Mesendoderm (in vitro differentiated cells): ENCODE measurements around the gene PHKG2.

Source experiments
- DNase-seq: peaks from one replicate; pipeline ENCODE4 v3.0.0; 2013
- H2AK5ac ChIP-seq: 2 replicates; pipeline ENCODE4 v1.6.1; 2013; ENCODE audit warnings: low read length, inconsistent platforms
- H2BK120ac ChIP-seq: 2 replicates; pipeline ENCODE4 v1.6.1; 2013; ENCODE audit warnings: low read depth, mild to moderate bottlenecking, low read length, moderate library complexity, mixed read lengths
- H2BK15ac ChIP-seq: replicated peaks from 2 replicates; pipeline ENCODE4 v1.6.1; 2013; ENCODE audit warnings: low read depth, mild to moderate bottlenecking, moderate library complexity
- H2BK5ac ChIP-seq: 2 replicates; pipeline ENCODE4 v1.6.1; 2013; ENCODE audit warnings: low read length, inconsistent platforms
- H3K18ac ChIP-seq: 2 replicates; pipeline ENCODE4 v1.6.1; 2013; ENCODE audit warnings: mild to moderate bottlenecking, low read length, mixed read lengths
- H3K23ac ChIP-seq: one replicate; pipeline ENCODE4 v1.6.1; 2013; ENCODE audit warnings: low read length
- H3K27ac ChIP-seq: 2 replicates; pipeline ENCODE4 v1.5.1; 2013; ENCODE audit warnings: low read depth, mild to moderate bottlenecking, inconsistent platforms, low read length, moderate library complexity
- H3K27me3 ChIP-seq: 2 replicates; pipeline ENCODE4 v1.6.1; 2013; ENCODE audit warnings: low read length, control low read depth, mild to moderate bottlenecking, inconsistent platforms; ENCODE audit not compliant: insufficient read depth, poor library complexity
- H3K36me3 ChIP-seq: 2 replicates; pipeline ENCODE4 v1.6.1; 2013; ENCODE audit warnings: low read length, inconsistent platforms; ENCODE audit not compliant: control insufficient read depth, insufficient read depth
- H3K4ac ChIP-seq: one replicate; pipeline ENCODE4 v1.6.1; 2013; ENCODE audit warnings: low read depth, mild to moderate bottlenecking, low read length, moderate library complexity
- H3K4me1 ChIP-seq: 2 replicates; pipeline ENCODE4 v1.6.1; 2013; ENCODE audit warnings: low read depth, low read length, inconsistent platforms; ENCODE audit not compliant: control insufficient read depth
- H3K4me2 ChIP-seq: 2 replicates; pipeline ENCODE4 v1.6.1; 2013; ENCODE audit warnings: low read length
- H3K4me3 ChIP-seq: 2 replicates; pipeline ENCODE4 v1.5.1; 2013; ENCODE audit warnings: mild to moderate bottlenecking, low read length
- H3K56ac ChIP-seq: one replicate; pipeline ENCODE4 v1.6.1; 2013; ENCODE audit warnings: low read length
- H3K79me1 ChIP-seq: 2 replicates; pipeline ENCODE4 v1.6.1; 2013; ENCODE audit warnings: low read length, inconsistent platforms
- H3K79me2 ChIP-seq: 2 replicates; pipeline ENCODE4 v1.6.1; 2013; ENCODE audit warnings: mild to moderate bottlenecking, low read length; ENCODE audit not compliant: control insufficient read depth, insufficient read depth
- H3K9ac ChIP-seq: 2 replicates; pipeline ENCODE4 v1.6.1; 2013; ENCODE audit warnings: low read length, inconsistent platforms
- H4K5ac ChIP-seq: one replicate; pipeline ENCODE4 v1.6.1; 2013; ENCODE audit warnings: low read length
- H4K8ac ChIP-seq: one replicate; pipeline ENCODE4 v1.6.1; 2013; ENCODE audit warnings: low read depth, mild to moderate bottlenecking, control low read depth, low read length, moderate library complexity
- WGBS: extraction: QIAGEN DNeasy Blood & Tissue Kit; methylation state at CpG from one replicate; pipeline ENCODE4 v1.1.7; 2013; ENCODE audit warnings: low lambda C conversion rate, missing lambda C conversion rate; ENCODE audit not compliant: insufficient coverage; ENCODE audit errors: extremely low coverage; 5-methylcytosine and 5-hydroxymethylcytosine counted together

Gene PHKG2

DNA sequence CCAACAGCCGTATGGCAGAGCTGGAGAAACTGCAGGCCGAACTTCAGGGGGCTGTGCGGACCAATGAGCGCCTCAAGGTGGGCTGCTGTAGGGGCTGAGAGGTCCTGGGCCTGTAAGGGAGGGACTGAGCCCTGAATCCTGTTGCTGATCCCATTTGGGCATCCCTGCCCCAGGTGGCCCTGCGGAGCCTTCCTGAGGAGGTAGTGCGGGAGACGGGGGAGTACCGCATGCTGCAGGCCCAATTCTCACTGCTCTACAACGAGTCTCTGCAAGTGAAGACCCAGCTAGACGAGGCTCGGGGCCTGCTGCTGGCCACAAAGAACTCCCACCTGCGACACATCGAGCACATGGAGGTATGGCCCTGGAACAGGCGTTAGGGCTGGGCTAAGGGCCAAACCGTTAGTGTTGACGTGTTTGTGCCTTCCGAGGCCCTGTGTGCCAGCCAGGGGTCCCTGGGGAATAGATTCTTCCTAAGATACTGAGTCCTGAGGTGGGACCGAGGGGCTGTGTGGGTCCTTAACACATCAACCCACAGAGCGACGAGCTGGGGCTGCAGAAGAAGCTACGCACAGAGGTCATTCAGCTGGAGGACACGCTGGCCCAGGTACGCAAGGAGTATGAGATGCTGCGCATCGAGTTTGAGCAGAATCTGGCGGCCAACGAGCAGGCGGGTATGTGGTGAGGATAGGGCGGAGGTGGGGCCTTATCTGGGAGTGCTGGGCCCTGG is 18.1 kb downstream of the PHKG2 start:
- no peak overlapping the region for H3K4me3 ChIP-seq
- no CpG with 5 or more reads among the region's 29 CpGs for WGBS
- no peak overlapping the region for H3K56ac ChIP-seq
- H2BK15ac ChIP-seq: no peak overlapping the region
- H3K9ac ChIP-seq: no peak overlapping the region
- no peak for DNase-seq
- no peak overlapping the region for H2BK120ac ChIP-seq
- no peak overlapping the region for H2AK5ac ChIP-seq
- no peak overlapping the region for H3K23ac ChIP-seq
- H2BK5ac ChIP-seq: no peak overlapping the region
- no peak overlapping the region for H4K8ac ChIP-seq
- no peak overlapping the region for H3K27ac ChIP-seq
- no peak overlapping the region for H3K18ac ChIP-seq
- peaks cover 27% of the 10 kb centered on the region for H3K36me3 ChIP-seq
- peaks cover 15% of the 10 kb centered on the region for H3K79me2 ChIP-seq
- peaks cover 16% of the 10 kb centered on the region for H3K79me1 ChIP-seq
- no peak overlapping the region for H3K4me2 ChIP-seq
- no peak overlapping the region for H4K5ac ChIP-seq
- H3K27me3 ChIP-seq: no peaks in the 10 kb centered on the region
- no peaks in the 10 kb centered on the region for H3K4me1 ChIP-seq
- no peak overlapping the region for H3K4ac ChIP-seq

DNA sequence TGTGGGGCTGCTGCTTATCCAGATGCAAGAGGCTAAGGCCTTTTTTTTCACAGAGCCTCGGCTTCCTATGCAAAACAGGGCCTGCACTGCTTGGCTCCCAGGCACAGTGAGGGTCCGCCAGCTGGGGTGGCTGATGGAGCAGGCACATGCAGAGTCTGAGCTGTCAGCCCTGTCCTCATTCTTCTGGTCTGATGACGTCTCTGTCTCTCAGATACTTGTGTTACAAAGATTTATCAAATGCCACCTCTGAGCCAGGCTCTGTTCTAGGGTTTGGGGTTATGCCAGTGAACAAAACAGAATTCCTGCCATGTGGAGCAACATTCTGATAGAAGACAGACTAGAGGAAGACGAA is 18.7 kb downstream of the PHKG2 start:
- WGBS: no CpG with 5 or more reads among the region's 4 CpGs
- H3K4me2 ChIP-seq: no peak overlapping the region
- no peak overlapping the region for H2AK5ac ChIP-seq
- no peak for DNase-seq
- no peak overlapping the region for H2BK120ac ChIP-seq
- no peak overlapping the region for H2BK15ac ChIP-seq
- no peak overlapping the region for H3K4ac ChIP-seq
- no peaks in the 10 kb centered on the region for H3K4me1 ChIP-seq
- no peak overlapping the region for H4K8ac ChIP-seq
- H3K27me3 ChIP-seq: no peaks in the 10 kb centered on the region
- no peak overlapping the region for H4K5ac ChIP-seq
- no peak overlapping the region for H3K9ac ChIP-seq
- H3K79me1 ChIP-seq: peaks cover 16% of the 10 kb centered on the region
- H2BK5ac ChIP-seq: no peak overlapping the region
- no peak overlapping the region for H3K23ac ChIP-seq
- no peak overlapping the region for H3K4me3 ChIP-seq
- H3K36me3 ChIP-seq: peaks cover 28% of the 10 kb centered on the region
- peaks cover 15% of the 10 kb centered on the region for H3K79me2 ChIP-seq
- H3K18ac ChIP-seq: no peak overlapping the region
- no peak overlapping the region for H3K56ac ChIP-seq
- H3K27ac ChIP-seq: no peak overlapping the region

GRCh38 chr16:30767767-30768465 is 19.7 kb downstream of the PHKG2 start:
- H3K4ac ChIP-seq: no peak overlapping the region
- no peak overlapping the region for H2BK15ac ChIP-seq
- peaks cover 10% of the 10 kb centered on the region for H3K79me2 ChIP-seq
- no peak overlapping the region for H4K5ac ChIP-seq
- no peak overlapping the region for H2AK5ac ChIP-seq
- WGBS: no CpG with 5 or more reads among the region's 18 CpGs
- H3K4me3 ChIP-seq: no peak overlapping the region
- H3K23ac ChIP-seq: no peak overlapping the region
- H3K9ac ChIP-seq: no peak overlapping the region
- H3K36me3 ChIP-seq: peaks cover 33% of the 10 kb centered on the region
- no peak overlapping the region for H2BK120ac ChIP-seq
- H2BK5ac ChIP-seq: no peak overlapping the region
- no peak overlapping the region for H4K8ac ChIP-seq
- H3K27me3 ChIP-seq: no peaks in the 10 kb centered on the region
- H3K18ac ChIP-seq: no peak overlapping the region
- no peak overlapping the region for H3K4me2 ChIP-seq
- H3K79me1 ChIP-seq: peaks cover 11% of the 10 kb centered on the region
- H3K27ac ChIP-seq: no peak overlapping the region
- no peaks in the 10 kb centered on the region for H3K4me1 ChIP-seq
- DNase-seq: no peak
- H3K56ac ChIP-seq: no peak overlapping the region

- H3K56ac ChIP-seq: no peak overlapping the region
- H2BK15ac ChIP-seq: no peak overlapping the region
- H4K5ac ChIP-seq: no peak overlapping the region
- peaks cover 11% of the 10 kb centered on the region for H3K79me1 ChIP-seq
- no peak for DNase-seq
- H3K9ac ChIP-seq: no peak overlapping the region
- no peak overlapping the region for H2AK5ac ChIP-seq
- H3K23ac ChIP-seq: no peak overlapping the region
- H3K4me2 ChIP-seq: no peak overlapping the region
- no peaks in the 10 kb centered on the region for H3K27me3 ChIP-seq
- no peaks in the 10 kb centered on the region for H3K4me1 ChIP-seq
- H3K4ac ChIP-seq: no peak overlapping the region
- no peak overlapping the region for H2BK120ac ChIP-seq
- H2BK5ac ChIP-seq: no peak overlapping the region
- H3K18ac ChIP-seq: no peak overlapping the region
- H3K27ac ChIP-seq: no peak overlapping the region
- no CpG with 5 or more reads among the region's 23 CpGs for WGBS
- no peak overlapping the region for H4K8ac ChIP-seq
- H3K79me2 ChIP-seq: peaks cover 5% of the 10 kb centered on the region
- H3K4me3 ChIP-seq: no peak overlapping the region
- H3K36me3 ChIP-seq: peaks cover 35% of the 10 kb centered on the region
These were observed 20.5 kb downstream of the PHKG2 start for GRCh38 chr16:30768583-30769181.

DNA sequence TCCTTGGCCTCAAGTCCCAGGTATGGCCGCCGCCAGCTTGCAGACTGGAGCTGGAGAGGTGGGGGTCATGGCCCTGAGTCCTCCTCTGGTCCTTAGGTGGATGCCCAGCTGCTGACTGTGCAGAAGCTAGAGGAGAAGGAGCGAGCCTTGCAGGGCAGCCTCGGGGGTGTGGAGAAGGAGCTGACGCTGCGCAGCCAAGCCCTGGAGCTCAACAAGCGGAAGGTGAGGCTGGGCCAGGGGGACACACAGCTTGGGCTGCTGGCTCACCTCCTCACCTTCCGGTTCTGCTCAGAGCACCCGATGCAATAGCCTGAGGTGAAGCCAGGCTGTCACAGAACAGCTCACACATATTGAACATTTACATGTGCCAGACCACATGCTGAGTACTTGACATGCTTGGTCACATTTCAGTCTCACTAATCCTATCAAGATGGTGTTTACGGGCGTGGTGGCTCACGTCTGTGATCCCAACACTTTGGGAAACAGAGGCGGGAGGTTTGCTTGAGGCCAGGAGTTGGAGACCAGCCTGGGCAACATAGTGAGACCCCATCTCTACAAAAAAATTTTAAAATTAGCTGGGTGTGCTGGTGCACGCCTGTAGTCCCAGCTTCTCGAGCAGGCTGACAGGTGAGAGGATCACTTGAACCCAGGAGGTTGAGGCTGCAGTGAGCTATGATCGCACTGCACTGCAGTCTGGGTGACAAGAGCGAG is 21.3 kb downstream of the PHKG2 start:
- H3K4me1 ChIP-seq: no peaks in the 10 kb centered on the region
- no CpG with 5 or more reads among the region's 17 CpGs for WGBS
- H3K18ac ChIP-seq: no peak overlapping the region
- no peak overlapping the region for H4K8ac ChIP-seq
- H4K5ac ChIP-seq: no peak overlapping the region
- no peak overlapping the region for H3K4me3 ChIP-seq
- no peak overlapping the region for H3K27ac ChIP-seq
- no peak overlapping the region for H3K4ac ChIP-seq
- H3K56ac ChIP-seq: no peak overlapping the region
- no peaks in the 10 kb centered on the region for H3K79me2 ChIP-seq
- H3K27me3 ChIP-seq: no peaks in the 10 kb centered on the region
- no peak overlapping the region for H2BK15ac ChIP-seq
- DNase-seq: no peak
- H2BK120ac ChIP-seq: no peak overlapping the region
- H3K79me1 ChIP-seq: peaks cover 4% of the 10 kb centered on the region
- H2BK5ac ChIP-seq: no peak overlapping the region
- no peak overlapping the region for H3K4me2 ChIP-seq
- peaks cover 34% of the 10 kb centered on the region for H3K36me3 ChIP-seq
- no peak overlapping the region for H3K23ac ChIP-seq
- no peak overlapping the region for H3K9ac ChIP-seq
- no peak overlapping the region for H2AK5ac ChIP-seq
